Measurements from ENCODE around the gene ANKRD10.

ANKRD10 gene

DNA sequence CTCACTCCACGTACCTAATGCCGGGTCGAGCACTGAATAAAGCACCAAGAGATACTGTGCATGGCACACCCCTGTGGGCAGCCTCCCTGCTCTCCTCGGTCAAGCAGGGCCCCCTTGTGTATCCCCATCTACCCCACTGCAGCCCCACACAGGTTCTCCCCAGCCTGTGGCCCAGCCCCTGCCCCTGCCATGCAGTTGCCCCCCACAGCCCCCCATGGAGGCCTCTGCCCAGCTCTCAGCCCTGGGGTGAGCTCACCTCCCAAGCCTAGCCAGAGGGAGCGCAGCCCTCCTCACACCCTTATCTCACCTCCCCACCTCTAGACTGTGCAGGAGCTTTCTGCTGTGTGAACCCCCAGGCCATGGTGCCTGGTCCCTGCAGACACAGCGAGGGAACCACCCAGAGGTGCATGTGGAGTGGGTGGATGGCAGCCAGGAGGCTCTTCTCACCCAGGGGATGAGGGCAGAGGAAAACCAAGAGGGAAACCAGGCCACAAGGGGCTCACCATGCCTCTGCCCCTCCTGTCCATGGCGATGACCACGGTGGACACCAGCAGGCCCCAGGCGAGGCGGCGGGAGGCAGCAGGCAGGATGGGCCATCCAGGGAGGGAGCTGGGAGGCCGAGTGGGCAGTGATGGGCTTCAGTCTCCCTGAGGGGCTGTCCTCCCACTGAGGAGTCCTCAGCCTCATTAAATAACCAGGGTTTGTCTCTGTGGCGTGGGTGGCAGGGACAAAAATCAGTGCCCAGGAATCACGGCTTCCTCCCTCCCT is 83.2 kb downstream of the ANKRD10 start:
- DNase-seq, result no peak

- DNase-seq, result no peak
These were observed 84.0 kb downstream of the ANKRD10 start for GRCh38 chr13:110830800-110831371.

GRCh38 chr13:110830331-110830730 is 84.5 kb downstream of the ANKRD10 start:
- no peak for DNase-seq

DNA sequence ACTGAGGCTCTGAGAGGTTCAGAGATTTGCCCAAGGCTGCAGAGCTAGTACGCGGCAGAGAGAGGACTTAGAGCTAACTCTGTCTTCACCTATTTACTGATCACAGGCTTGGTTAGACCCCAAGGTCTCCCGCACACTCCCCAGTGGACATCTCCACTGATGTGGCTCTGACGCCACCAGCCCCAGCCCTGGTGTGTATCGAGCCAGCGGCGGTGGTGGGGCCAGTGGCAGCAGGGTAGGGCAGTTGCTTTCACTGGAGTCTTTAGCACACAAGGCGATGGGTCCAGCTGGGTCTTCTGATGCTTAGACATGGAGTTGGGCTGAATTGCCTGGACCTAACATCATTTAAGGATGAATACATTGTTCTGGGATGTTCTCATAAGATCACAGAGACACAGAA is 85.4 kb downstream of the ANKRD10 start:
- DNase-seq, result no peak

- no peak for DNase-seq
These were observed 86.2 kb downstream of the ANKRD10 start for GRCh38 chr13:110828705-110829104.

Data from anterior cingulate cortex (tissue), 58 donors.